ENCODE measurements around the gene SESN1.

GRCh38 chr6:109143191-109143590 lies 48.5 kb upstream of the SESN1 start:
- no peak for TF ChIP-seq CTCF (conservative IDR thresholded peaks at IDR 0.05; ENCODE audit: low read length)
- no peak for TF ChIP-seq EZH2phosphoT487 (IDR thresholded peaks at IDR 0.05; ENCODE audit: borderline replicate concordance, low read depth, low read length)

Data from OCI-LY7 (cell line).